CD4-positive, alpha-beta memory T cell (primary cell): ENCODE results near the gene KLK14. TPM values are rescaled to one million over a fixed set of nuclear protein-coding genes. Genes with fewer than 3 reads are reported as not detected.

Experiments
- CTCF ChIA-PET: fragments of 350-600 bp; sonication (Branson Sonifier 250); formaldehyde crosslinking; loops from one replicate; lab custom pipeline; 2021; ENCODE audit warnings: inconsistent platforms; ENCODE audit not compliant: partially characterized antibody; lab: Charles Lee
- POLR2A ChIA-PET: fragments of 350-600 bp; sonication (Branson Sonifier 250); formaldehyde crosslinking; loops from one replicate; lab custom pipeline; 2021; ENCODE audit not compliant: partially characterized antibody; lab: Charles Lee
- DNase-seq, 5 donors: peaks; one replicate each; pipeline versions ENCODE4 v3.0.0 to v3.0.0-alpha.2; 2020 to 2022; ENCODE audit warnings: mixed read lengths in 1 of 5
- H3K27ac ChIP-seq: one replicate; pipeline ENCODE4 v1.7.0; 2013; ENCODE audit warnings: low read depth, low read length
- H3K27me3 ChIP-seq: 2 replicates; pipeline ENCODE4 v1.7.0; 2013; ENCODE audit warnings: mild to moderate bottlenecking, low read length, moderate library complexity; ENCODE audit not compliant: insufficient read depth
- H3K36me3 ChIP-seq: 2 replicates; pipeline ENCODE4 v1.7.0; 2013; ENCODE audit warnings: mild to moderate bottlenecking, low read length, moderate library complexity; ENCODE audit not compliant: insufficient read depth
- H3K4me1 ChIP-seq: 2 replicates; pipeline ENCODE4 v1.7.0; 2013; ENCODE audit warnings: mild to moderate bottlenecking, low read length, moderate library complexity; ENCODE audit not compliant: insufficient read depth
- H3K4me3 ChIP-seq, 2 donors: one replicate each; pipeline ENCODE4 v1.7.0; 2013; ENCODE audit warnings: low read length in 2 of 2, mild to moderate bottlenecking in 1 of 2
- H3K9me3 ChIP-seq, 2 donors: one replicate each; pipeline ENCODE4 v1.7.0; 2013; ENCODE audit warnings: low read length in 2 of 2, control low read depth in 1 of 2; ENCODE audit not compliant: control insufficient read depth in 1 of 2
- H3K27ac Mint-ChIP-seq, 7 donors: one replicate each; pipeline ENCODE4 v1.8.0; 2020 to 2021; ENCODE audit warnings: mixed read lengths in 7 of 7, mild to moderate bottlenecking in 6 of 7, inconsistent platforms in 3 of 7, moderate library complexity in 3 of 7
- H3K27me3 Mint-ChIP-seq, 2 donors: one replicate each; pipeline ENCODE4 v1.8.0; 2020 to 2021; ENCODE audit warnings: mixed read lengths in 2 of 2
- H3K36me3 Mint-ChIP-seq, 2 donors: one replicate each; pipeline ENCODE4 v1.8.0; 2020 to 2021; ENCODE audit warnings: mixed read lengths in 2 of 2, inconsistent platforms in 1 of 2, mild to moderate bottlenecking in 1 of 2
- H3K4me1 Mint-ChIP-seq, 4 donors: one replicate each; pipeline ENCODE4 v1.8.0; 2020 to 2021; ENCODE audit warnings: mixed read lengths in 4 of 4, mild to moderate bottlenecking in 1 of 4
- H3K4me3 Mint-ChIP-seq, 8 donors: one replicate each; pipeline ENCODE4 v1.8.0; 2020 to 2021; ENCODE audit warnings: mixed read lengths in 8 of 8, mild to moderate bottlenecking in 7 of 8, moderate library complexity in 6 of 8, inconsistent platforms in 3 of 8
- H3K9me3 Mint-ChIP-seq, 8 donors: one replicate each; pipeline ENCODE4 v1.8.0; 2020 to 2021; ENCODE audit warnings: mixed read lengths in 8 of 8, mild to moderate bottlenecking in 5 of 8, inconsistent platforms in 3 of 8, moderate library complexity in 1 of 8
- intact Hi-C: fragments of 100-400 bp; cut with micrococcal nuclease; formaldehyde crosslinking; loops from one replicate; pipeline ENCODE4 v1.15.1; 2023
- polyA plus RNA-seq, 2 donors: library from polyadenylated mRNA; unstranded; fragments of 300-500 nt; fragmentation: Illumina TruSeq; gene quantifications; one replicate each; pipeline ENCODE4 v1.2.3, GENCODE V29; 2021
- total RNA-seq, 2 experiments: library from RNA; stranded (reverse); gene quantifications; one replicate each; pipeline ENCODE4 v1.2.3, GENCODE V29; 2021

The KLK14 gene
- total and polyA plus RNA-seq, 4 experiments from 2014 or later: 1.1 TPM; not detected in 3

- Mint-ChIP-seq H3K9me3 (no peaks in the 10 kb centered on the region), H3K36me3 (peaks cover 0 to 13% of the 10 kb centered on the region in 2 donors), H3K4me3 (no peak overlapping the region), H3K27ac (peak overlapping the region in 1 of 7 donors; percentile 74), H3K4me1 (peaks cover 0 to 2% (median 0%) of the 10 kb centered on the region in 4 donors), H3K27me3 (peaks cover 3 to 7% of the 10 kb centered on the region in 2 donors)
- POLR2A ChIA-PET: no interaction called here
- Histone ChIP-seq H3K27me3 (no peaks in the 10 kb centered on the region), H3K27ac (no peak overlapping the region), H3K4me3 (no peak overlapping the region), H3K36me3 (no peaks in the 10 kb centered on the region), H3K4me1 (no peaks in the 10 kb centered on the region), H3K9me3 (no peaks in the 10 kb centered on the region)
- CTCF ChIA-PET: no interaction called here
- intact Hi-C loops: no loop called here
- no peak for DNase-seq
These were observed 494 bp upstream of the KLK14 start for GRCh38 chr19:51083181-51083580.

DNA sequence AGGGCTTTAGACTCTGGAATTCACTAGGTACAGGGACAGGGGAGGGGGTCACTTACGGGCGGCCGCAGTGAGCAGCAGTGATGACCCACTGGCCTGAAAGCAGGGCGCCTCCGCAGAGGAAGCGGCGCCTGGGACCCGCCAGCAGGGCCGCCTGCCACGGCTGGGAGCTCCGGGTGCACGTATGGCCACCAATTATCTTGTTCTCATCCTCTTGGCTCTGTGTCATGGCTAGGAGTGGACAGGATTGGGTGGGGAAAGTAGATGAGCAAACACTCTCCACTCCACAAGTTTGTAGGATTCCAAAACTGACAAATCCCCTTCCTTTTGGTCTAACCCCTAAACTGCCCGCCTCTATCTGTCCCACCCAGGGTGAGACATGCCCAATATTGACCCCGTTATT is 1.2 kb downstream of the KLK14 start:
- ChIA-PET POLR2A (no interaction called here), CTCF (interaction anchor here (0.6 to 1.0 kb wide), 2 partner anchors 10 to 14 kb away, joined by 4 read pairs; no protein-coding TSS in a partner anchor)
- no peaks in the 10 kb centered on the region for H3K9me3 ChIP-seq
- H3K4me3 ChIP-seq: no peak overlapping the region
- DNase-seq: no peak
- no peaks in the 10 kb centered on the region for H3K4me1 Mint-ChIP-seq
- no peaks in the 10 kb centered on the region for H3K4me1 ChIP-seq
- no peak overlapping the region for H3K27ac ChIP-seq
- peaks cover 3 to 9% of the 10 kb centered on the region in 2 donors for H3K27me3 Mint-ChIP-seq
- no peak overlapping the region for H3K27ac Mint-ChIP-seq
- H3K4me3 Mint-ChIP-seq: no peak overlapping the region
- no peaks in the 10 kb centered on the region for H3K36me3 ChIP-seq
- no peaks in the 10 kb centered on the region for H3K27me3 ChIP-seq
- intact Hi-C loops: no loop called here
- H3K9me3 Mint-ChIP-seq: no peaks in the 10 kb centered on the region
- H3K36me3 Mint-ChIP-seq: peaks cover 0 to 8% of the 10 kb centered on the region in 2 donors

- no peak for DNase-seq
- intact Hi-C loops: no loop called here
- Mint-ChIP-seq H3K36me3 (peaks cover 0 to 4% of the 10 kb centered on the region in 2 donors), H3K4me3 (no peak overlapping the region), H3K9me3 (no peaks in the 10 kb centered on the region), H3K4me1 (no peaks in the 10 kb centered on the region), H3K27ac (no peak overlapping the region), H3K27me3 (peaks cover 3 to 9% of the 10 kb centered on the region in 2 donors)
- Histone ChIP-seq H3K9me3 (no peaks in the 10 kb centered on the region), H3K27ac (no peak overlapping the region), H3K4me1 (no peaks in the 10 kb centered on the region), H3K4me3 (no peak overlapping the region), H3K27me3 (no peaks in the 10 kb centered on the region), H3K36me3 (no peaks in the 10 kb centered on the region)
- ChIA-PET POLR2A (interaction anchor here (0.7 kb wide), 1 partner anchor 79 kb away, joined by 4 read pairs; no protein-coding TSS in a partner anchor), CTCF (no interaction called here)
These were observed 3.1 kb downstream of the KLK14 start for GRCh38 chr19:51079481-51080110.

DNA sequence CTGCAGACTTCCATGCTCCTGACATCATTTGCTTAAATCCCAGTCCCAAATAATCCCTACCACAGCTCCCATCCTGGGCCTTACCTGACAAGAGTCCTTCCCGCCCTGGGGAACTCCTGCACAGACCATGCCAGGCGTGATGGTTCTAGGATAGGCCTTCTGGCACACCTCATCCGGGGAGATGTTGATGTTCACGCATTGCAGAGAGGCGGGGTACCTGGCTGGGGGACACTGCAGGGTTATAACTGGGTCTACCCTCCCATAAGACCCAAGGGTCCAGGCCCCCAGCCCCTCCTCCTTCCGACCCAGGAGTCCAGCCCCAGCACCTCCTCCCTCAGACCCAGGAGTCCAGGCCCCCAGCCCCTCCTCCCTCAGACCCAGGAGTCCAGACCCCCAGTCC is 4.0 kb downstream of the KLK14 start:
- Mint-ChIP-seq H3K27me3 (peaks cover 3 to 14% of the 10 kb centered on the region in 2 donors), H3K4me3 (no peak overlapping the region)
- H3K27ac ChIP-seq: no peak overlapping the region

DNA sequence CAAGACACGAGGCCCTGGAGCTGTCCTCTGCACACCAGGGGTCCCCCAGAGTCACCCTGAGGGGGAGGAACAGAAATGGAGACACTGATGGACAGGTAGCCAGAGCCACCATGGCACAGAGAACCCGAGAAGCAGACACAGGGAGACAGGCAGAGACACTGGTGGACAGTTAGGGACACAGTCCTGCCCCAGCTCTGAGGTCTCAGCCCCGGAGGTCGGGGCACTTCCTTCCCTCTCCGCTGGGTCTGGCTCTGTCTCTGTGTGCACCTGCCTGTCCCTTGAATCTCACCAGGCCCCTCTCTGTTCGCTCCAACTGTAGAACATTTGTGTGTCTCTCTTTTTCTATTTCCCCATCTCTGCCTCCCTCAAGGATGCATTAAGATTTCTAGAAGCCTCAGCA is 4.6 kb downstream of the KLK14 start:
- peak overlapping the region in 1 of 7 donors; percentile 12 for H3K27ac Mint-ChIP-seq
- Histone ChIP-seq H3K27ac (no peak overlapping the region), H3K27me3 (no peaks in the 10 kb centered on the region), H3K36me3 (no peaks in the 10 kb centered on the region), H3K4me3 (no peak overlapping the region), H3K9me3 (no peaks in the 10 kb centered on the region), H3K4me1 (no peaks in the 10 kb centered on the region)
- DNase-seq: no peak
- peaks cover 0 to 14% (median 9%) of the 10 kb centered on the region in 8 donors for H3K9me3 Mint-ChIP-seq
- POLR2A ChIA-PET: no interaction called here
- no peak overlapping the region for H3K4me3 Mint-ChIP-seq
- CTCF ChIA-PET: no interaction called here
- H3K27me3 Mint-ChIP-seq: peaks cover 7 to 8% of the 10 kb centered on the region in 2 donors
- no peaks in the 10 kb centered on the region for H3K4me1 Mint-ChIP-seq
- no peaks in the 10 kb centered on the region for H3K36me3 Mint-ChIP-seq
- intact Hi-C loops: no loop called here

More for the DNA sequence above, 4.0 kb downstream of the KLK14 start:
- Histone ChIP-seq H3K4me1 (no peaks in the 10 kb centered on the region), H3K9me3 (no peaks in the 10 kb centered on the region), H3K27me3 (no peaks in the 10 kb centered on the region), H3K36me3 (no peaks in the 10 kb centered on the region), H3K4me3 (no peak overlapping the region)
- intact Hi-C loops: no loop called here
- CTCF ChIA-PET: no interaction called here
- no peak for DNase-seq
- H3K27ac Mint-ChIP-seq: no peak overlapping the region
- POLR2A ChIA-PET: interaction anchor here (0.7 kb wide), 1 partner anchor 80 kb away, joined by 4 read pairs; no protein-coding TSS in a partner anchor
- H3K4me1 Mint-ChIP-seq: no peaks in the 10 kb centered on the region
- peaks cover 0 to 7% (median 6%) of the 10 kb centered on the region in 8 donors for H3K9me3 Mint-ChIP-seq
- peaks cover 0 to 4% of the 10 kb centered on the region in 2 donors for H3K36me3 Mint-ChIP-seq

DNA sequence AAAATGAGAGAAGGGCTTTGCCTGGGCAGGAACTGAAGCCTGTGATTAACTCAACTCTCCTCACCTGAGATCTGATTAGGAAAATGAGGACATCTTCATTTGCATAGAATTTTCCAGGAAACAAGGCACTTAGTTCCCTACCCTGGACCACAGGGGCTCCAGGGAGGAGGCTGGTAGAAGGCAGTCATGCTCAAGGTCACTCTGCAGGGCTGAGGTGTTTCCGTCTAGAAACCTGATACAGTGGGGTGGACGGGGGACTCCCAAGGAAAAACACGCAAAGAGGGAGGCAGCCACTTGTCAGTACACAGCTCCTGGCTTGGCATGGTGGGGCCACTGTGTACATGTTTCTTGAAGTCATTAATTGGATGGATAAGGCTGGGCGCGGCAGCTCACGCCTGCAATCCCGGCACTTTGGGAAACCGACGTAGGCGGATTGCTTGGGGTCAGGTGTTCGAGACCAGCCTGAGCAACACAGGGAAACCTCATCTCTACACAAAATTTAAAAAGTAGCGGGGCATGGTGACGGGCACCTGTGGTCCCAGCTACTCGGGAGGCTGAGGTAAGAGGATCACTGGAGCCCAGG is 6.0 kb downstream of the KLK14 start:
- H3K27me3 Mint-ChIP-seq: peaks cover 3 to 10% of the 10 kb centered on the region in 2 donors
- H3K9me3 Mint-ChIP-seq: peaks cover 0 to 19% (median 11%) of the 10 kb centered on the region in 8 donors
- CTCF ChIA-PET: no interaction called here
- H3K4me1 ChIP-seq: no peaks in the 10 kb centered on the region
- POLR2A ChIA-PET: no interaction called here
- H3K4me3 ChIP-seq: no peak overlapping the region
- intact Hi-C loops: no loop called here
- no peak overlapping the region for H3K4me3 Mint-ChIP-seq
- no peak overlapping the region for H3K27ac Mint-ChIP-seq
- H3K27me3 ChIP-seq: no peaks in the 10 kb centered on the region
- no peak for DNase-seq
- no peaks in the 10 kb centered on the region for H3K36me3 ChIP-seq
- H3K4me1 Mint-ChIP-seq: no peaks in the 10 kb centered on the region
- no peaks in the 10 kb centered on the region for H3K36me3 Mint-ChIP-seq
- no peaks in the 10 kb centered on the region for H3K9me3 ChIP-seq
- no peak overlapping the region for H3K27ac ChIP-seq

- peaks cover 0 to 19% (median 11%) of the 10 kb centered on the region in 8 donors for H3K9me3 Mint-ChIP-seq
- POLR2A ChIA-PET: no interaction called here
- no peaks in the 10 kb centered on the region for H3K4me1 Mint-ChIP-seq
These were observed 6.7 kb downstream of the KLK14 start for GRCh38 chr19:51075998-51076397.

More at GRCh38 chr19:51075998-51076397, 6.7 kb downstream of the KLK14 start:
- Histone ChIP-seq H3K4me3 (no peak overlapping the region), H3K27me3 (no peaks in the 10 kb centered on the region), H3K27ac (no peak overlapping the region), H3K36me3 (no peaks in the 10 kb centered on the region), H3K4me1 (no peaks in the 10 kb centered on the region), H3K9me3 (no peaks in the 10 kb centered on the region)
- CTCF ChIA-PET: no interaction called here
- no peaks in the 10 kb centered on the region for H3K36me3 Mint-ChIP-seq
- intact Hi-C loops: no loop called here
- H3K27me3 Mint-ChIP-seq: peaks cover 3 to 10% of the 10 kb centered on the region in 2 donors
- H3K27ac Mint-ChIP-seq: no peak overlapping the region
- H3K4me3 Mint-ChIP-seq: no peak overlapping the region
- no peak for DNase-seq
